Lower leg skin (tissue), 4 donors: ENCODE results near the gene LRRIQ4. TPM values are rescaled to one million over a fixed set of nuclear protein-coding genes. Genes with fewer than 3 reads are reported as not detected.
A peak's percentile ranks its signal among the peaks of the same experiment; 100 is the strongest.

Experiments
- DNase-seq, 2 donors: peaks; one replicate each; pipeline ENCODE4 v3.0.0-alpha.2; 2019; ENCODE audit warnings: low spot score in 2 of 2
- H3K4me3 ChIP-seq: fragments of 200-600 bp; sonication (generic); 2 replicates; pipeline ENCODE4 v1.5.1; 2017; ENCODE audit warnings: mild to moderate bottlenecking, low read depth; ENCODE audit not compliant: poor library complexity, severe bottlenecking
- POLR2A ChIP-seq, 2 donors: fragments of 450-650 bp; IDR thresholded peaks; one replicate each; pipeline ENCODE4 v1.6.1; 2016 to 2017; ENCODE audit warnings: antibody characterized with exemption in 2 of 2, mild to moderate bottlenecking in 1 of 2, moderate library complexity in 1 of 2
- WGBS, 2 donors: methylation state at CpG; one replicate each; pipeline ENCODE4 v1.1.5; 2018; 5-methylcytosine and 5-hydroxymethylcytosine counted together
- intact Hi-C: fragments of 100-400 bp; cut with DNase I; formaldehyde crosslinking; loops from one replicate; pipeline ENCODE4 v1.15.0; 2023; ENCODE audit warnings: low total_unique reads
- total RNA-seq, 4 donors: library from RNA; depleted of rRNA; stranded (reverse); fragments of >200 nt; gene quantifications; one replicate each; pipeline ENCODE4 v1.1.0, GENCODE V29; 2016
- TF ChIP-seq, protein P1 (sequence below), 3 donors: fragments of 450-650 bp; IDR thresholded peaks; one replicate each; pipeline ENCODE4 v1.5.1; 2016; ENCODE audit warnings: antibody characterized with exemption in 3 of 3, mild to moderate bottlenecking in 3 of 3, moderate library complexity in 2 of 3

LRRIQ4 gene
- total RNA-seq, 4 donors from 2014 or later, result not detected

DNA sequence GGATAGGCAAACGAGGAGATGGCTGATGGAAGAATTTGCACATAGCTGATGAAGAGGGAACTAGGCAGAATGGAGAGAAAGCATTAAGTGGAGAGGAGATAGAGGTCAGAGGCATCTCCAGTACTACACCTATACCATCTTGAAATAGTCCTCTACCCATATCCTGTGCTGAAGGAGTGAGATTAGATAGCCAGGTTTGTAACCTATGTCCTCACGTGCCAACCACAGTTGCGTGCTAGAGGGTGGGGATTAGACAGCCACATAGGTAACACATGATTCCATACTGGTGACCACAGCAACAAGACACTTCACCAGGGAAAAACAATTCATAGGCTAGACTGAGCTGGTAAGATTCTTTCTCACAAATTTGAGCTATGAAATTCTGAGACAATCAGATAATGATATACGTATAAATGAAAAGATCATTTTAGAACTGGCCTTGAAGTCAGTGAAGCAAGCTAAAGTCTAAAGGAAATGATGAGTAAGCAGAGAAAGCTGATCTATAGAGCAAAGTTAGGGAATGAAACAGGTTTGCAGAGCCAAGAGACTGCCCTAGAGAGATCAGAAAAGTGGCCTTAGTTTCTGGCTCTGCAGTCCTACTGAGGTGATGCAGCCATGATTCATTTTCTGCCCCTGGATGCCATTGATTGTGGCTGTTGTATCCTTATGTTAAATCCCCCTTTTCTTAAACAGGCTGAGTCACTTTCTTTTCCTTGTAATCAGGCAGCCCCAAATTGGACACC lies 21.8 kb upstream of the LRRIQ4 start:
- no peak overlapping the region for H3K4me3 ChIP-seq
- 91 to 94% methylated on average over 4 of the region's 4 CpGs for WGBS, 2 donors
- TF ChIP-seq POLR2A (IDR thresholded peaks at IDR 0.05), result no peak
- TF ChIP-seq, protein P1, sequence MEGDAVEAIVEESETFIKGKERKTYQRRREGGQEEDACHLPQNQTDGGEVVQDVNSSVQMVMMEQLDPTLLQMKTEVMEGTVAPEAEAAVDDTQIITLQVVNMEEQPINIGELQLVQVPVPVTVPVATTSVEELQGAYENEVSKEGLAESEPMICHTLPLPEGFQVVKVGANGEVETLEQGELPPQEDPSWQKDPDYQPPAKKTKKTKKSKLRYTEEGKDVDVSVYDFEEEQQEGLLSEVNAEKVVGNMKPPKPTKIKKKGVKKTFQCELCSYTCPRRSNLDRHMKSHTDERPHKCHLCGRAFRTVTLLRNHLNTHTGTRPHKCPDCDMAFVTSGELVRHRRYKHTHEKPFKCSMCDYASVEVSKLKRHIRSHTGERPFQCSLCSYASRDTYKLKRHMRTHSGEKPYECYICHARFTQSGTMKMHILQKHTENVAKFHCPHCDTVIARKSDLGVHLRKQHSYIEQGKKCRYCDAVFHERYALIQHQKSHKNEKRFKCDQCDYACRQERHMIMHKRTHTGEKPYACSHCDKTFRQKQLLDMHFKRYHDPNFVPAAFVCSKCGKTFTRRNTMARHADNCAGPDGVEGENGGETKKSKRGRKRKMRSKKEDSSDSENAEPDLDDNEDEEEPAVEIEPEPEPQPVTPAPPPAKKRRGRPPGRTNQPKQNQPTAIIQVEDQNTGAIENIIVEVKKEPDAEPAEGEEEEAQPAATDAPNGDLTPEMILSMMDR (IDR thresholded peaks at IDR 0.05), result no peak
- intact Hi-C loops, result no loop called here
- DNase-seq, result no peak

DNA sequence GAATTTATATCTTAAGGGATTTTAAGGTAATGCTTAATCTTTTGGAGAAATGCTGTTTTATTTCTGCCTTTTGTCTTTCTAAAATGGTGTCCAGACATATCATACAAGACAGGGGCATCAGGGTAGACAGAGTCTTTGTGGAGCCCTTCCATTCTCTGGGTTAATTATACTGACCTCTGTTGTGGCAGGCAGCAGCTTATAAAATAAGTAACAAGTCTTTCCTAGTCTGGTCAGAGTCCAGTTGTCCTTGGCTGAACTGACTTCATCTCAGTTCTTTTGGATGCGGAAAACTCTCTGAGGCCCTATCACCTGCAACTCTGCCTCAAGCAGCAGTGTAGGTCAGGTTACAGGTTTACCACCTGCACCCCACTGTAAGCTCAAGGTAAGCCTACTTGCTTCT lies 20.3 kb upstream of the LRRIQ4 start:
- no peak for DNase-seq
- WGBS, 2 donors, result 93 to 100% methylated on average over 1 of the region's 1 CpG
- no peak overlapping the region for H3K4me3 ChIP-seq
- intact Hi-C loops, result no loop called here
- TF ChIP-seq POLR2A (IDR thresholded peaks at IDR 0.05), result no peak
- TF ChIP-seq, protein P1 (IDR thresholded peaks at IDR 0.05), result no peak

DNA sequence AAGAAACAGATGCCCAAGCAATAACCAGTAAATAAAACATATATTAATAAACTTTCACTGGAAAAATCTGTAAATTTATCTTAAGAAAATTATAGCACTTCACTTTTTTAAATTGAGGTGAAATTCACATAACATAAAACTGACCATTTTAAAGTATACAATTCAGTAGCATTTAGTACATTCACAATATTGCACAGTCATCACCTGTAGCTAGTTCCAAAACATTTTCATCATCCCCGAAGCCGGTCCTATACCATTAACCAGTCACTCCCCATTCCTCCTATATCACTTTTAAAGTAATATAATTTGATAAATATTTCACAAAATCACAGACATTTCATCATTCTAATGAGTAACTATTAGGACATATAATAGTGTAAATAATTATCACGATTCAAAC lies 8.0 kb upstream of the LRRIQ4 start:
- no peak for DNase-seq
- WGBS, 2 donors, result 93 to 94% methylated on average over 3 of the region's 3 CpGs
- intact Hi-C loops, result no loop called here
- H3K4me3 ChIP-seq, result no peak overlapping the region
- TF ChIP-seq POLR2A (IDR thresholded peaks at IDR 0.05), result no peak
- TF ChIP-seq, protein P1 (IDR thresholded peaks at IDR 0.05), result no peak

DNA sequence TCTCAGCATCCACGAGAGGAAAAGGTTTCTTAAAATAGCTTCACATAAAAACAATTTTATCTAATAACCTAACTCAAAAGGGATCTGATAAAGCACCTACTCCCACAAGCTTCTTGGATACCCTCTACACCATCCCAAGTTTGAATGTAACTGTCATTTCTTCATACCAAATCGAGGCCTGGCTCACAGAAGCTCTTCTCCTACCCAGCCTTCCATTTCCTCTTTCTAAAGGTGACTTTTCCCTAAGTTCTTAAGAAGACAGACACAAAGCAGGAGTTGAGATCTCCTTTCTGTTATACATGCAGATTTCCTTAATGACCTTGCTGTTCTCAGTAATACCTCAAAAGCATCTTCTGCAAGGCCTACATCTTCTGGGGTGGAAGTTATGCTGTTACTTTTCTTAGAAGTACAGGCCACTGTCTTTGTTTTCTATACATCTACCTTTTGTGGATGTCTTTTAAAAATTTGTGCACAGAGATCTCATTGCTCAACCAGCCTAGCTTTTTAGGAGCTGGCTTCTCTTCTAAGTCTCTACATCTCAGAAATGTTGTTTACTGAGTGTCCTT lies 3.4 kb upstream of the LRRIQ4 start:
- 44 to 50% methylated on average over 2 of the region's 2 CpGs for WGBS, 2 donors
- TF ChIP-seq POLR2A (IDR thresholded peaks at IDR 0.05), result no peak
- TF ChIP-seq, protein P1 (IDR thresholded peaks at IDR 0.05), result no peak
- no peak overlapping the region for H3K4me3 ChIP-seq
- DNase-seq, result no peak
- intact Hi-C loops, result no loop called here

DNA sequence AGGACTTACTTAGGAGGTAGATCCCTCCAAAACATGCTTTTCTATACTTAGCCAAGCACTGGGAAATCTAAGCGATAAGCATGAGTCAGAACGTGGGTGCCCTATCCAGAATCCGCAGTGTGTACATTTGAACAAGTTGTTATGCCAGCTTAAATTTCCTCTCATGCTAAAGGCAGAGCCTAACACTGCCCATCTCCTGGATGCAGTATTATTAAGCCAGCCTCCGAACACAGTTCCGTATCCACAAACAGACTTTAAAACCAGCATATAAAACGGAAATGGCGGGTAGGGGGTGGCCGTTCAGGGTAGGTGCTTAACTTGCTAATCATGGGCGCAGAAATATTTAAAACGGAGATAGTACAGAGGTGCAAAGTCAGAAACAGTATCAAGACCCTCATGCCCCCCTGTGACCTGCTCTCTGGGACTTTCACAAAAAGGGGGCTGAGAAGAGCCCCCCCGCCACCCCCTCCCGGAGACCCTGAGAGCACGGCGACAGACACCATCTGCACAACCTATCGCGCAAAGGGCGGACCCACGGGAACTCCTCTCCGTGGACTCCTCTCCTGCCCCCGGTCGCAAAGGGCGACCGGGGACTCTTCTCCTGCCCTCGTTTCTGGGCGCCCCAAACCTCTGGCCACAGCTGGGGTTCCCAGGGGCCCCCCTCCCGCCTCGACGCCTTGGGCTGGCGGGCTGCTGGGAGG lies 889 bp upstream of the LRRIQ4 start:
- intact Hi-C loops, result no loop called here
- DNase-seq, result no peak
- TF ChIP-seq POLR2A (IDR thresholded peaks at IDR 0.05), result no peak
- TF ChIP-seq, protein P1 (IDR thresholded peaks at IDR 0.05), result no peak
- peak overlapping the region; percentile 55 for H3K4me3 ChIP-seq
- 3 to 4% methylated on average over 22 to 27 of the region's 29 CpGs for WGBS, 2 donors
